ENCODE results near the gene DMBX1. TPM values are rescaled to one million over a fixed set of nuclear protein-coding genes. Genes with fewer than 3 reads are reported as not detected.

DMBX1 gene
- polyA plus RNA-seq, 4 donors: 0.01 TPM; not detected in 3

GRCh38 chr1:46525253-46525983 lies 35.8 kb downstream of the DMBX1 start:
- DNase-seq: no peak
- WGBS, 3 donors: 50 to 81% (median 71%) methylated on average over 13 of the region's 13 CpGs
- no peak for FAIRE-seq

GRCh38 chr1:46526013-46526690 lies 36.5 kb downstream of the DMBX1 start:
- DNase-seq: no peak
- peaks cover 0 to 74% (median 7%) of the 10 kb centered on the region in 3 donors for H3K27me3 ChIP-seq (ENCODE audit: control insufficient read depth in 3 of 3, insufficient read depth in 3 of 3, low read length in 3 of 3)
- no peaks in the 10 kb centered on the region for H3K9me3 ChIP-seq (ENCODE audit: control insufficient read depth in 2 of 2, insufficient read depth in 1 of 2, low read depth in 1 of 2, low read length in 1 of 2)
- peaks cover 0 to 12% (median 8%) of the 10 kb centered on the region in 3 donors for H3K4me1 ChIP-seq (ENCODE audit: control insufficient read depth in 3 of 3, insufficient read depth in 2 of 3, low read depth in 1 of 3, low read length in 2 of 3)
- H3K36me3 ChIP-seq (ENCODE audit: control insufficient read depth in 3 of 3, insufficient read depth in 2 of 3, low read depth in 1 of 3, low read length in 3 of 3): no peaks in the 10 kb centered on the region
- no peak for FAIRE-seq
- no peak overlapping the region for H3K4me3 ChIP-seq (ENCODE audit: low read depth in 1 of 3, low read length in 3 of 3)
- 39 to 61% (median 59%) methylated on average over 17 of the region's 17 CpGs for WGBS, 3 donors
- H3K27ac ChIP-seq (ENCODE audit: low read depth in 1 of 3, low read length in 2 of 3): no peak overlapping the region

More at GRCh38 chr1:46525253-46525983, 35.8 kb downstream of the DMBX1 start:
- H3K9me3 ChIP-seq (ENCODE audit: control insufficient read depth in 2 of 2, insufficient read depth in 1 of 2, low read depth in 1 of 2, low read length in 1 of 2): no peaks in the 10 kb centered on the region
- no peak overlapping the region for H3K4me3 ChIP-seq (ENCODE audit: low read depth in 1 of 3, low read length in 3 of 3)
- H3K27me3 ChIP-seq (ENCODE audit: control insufficient read depth in 3 of 3, insufficient read depth in 3 of 3, low read length in 3 of 3): peaks cover 0 to 67% (median 7%) of the 10 kb centered on the region in 3 donors
- H3K4me1 ChIP-seq (ENCODE audit: control insufficient read depth in 3 of 3, insufficient read depth in 2 of 3, low read depth in 1 of 3, low read length in 2 of 3): peaks cover 0 to 12% (median 8%) of the 10 kb centered on the region in 3 donors
- H3K27ac ChIP-seq (ENCODE audit: low read depth in 1 of 3, low read length in 2 of 3): no peak overlapping the region
- H3K36me3 ChIP-seq (ENCODE audit: control insufficient read depth in 3 of 3, insufficient read depth in 2 of 3, low read depth in 1 of 3, low read length in 3 of 3): no peaks in the 10 kb centered on the region

GRCh38 chr1:46526691-46527291 lies 37.2 kb downstream of the DMBX1 start:
- no peak overlapping the region for H3K4me3 ChIP-seq (ENCODE audit: low read depth in 1 of 3, low read length in 3 of 3)
- DNase-seq (peak; percentile 45 to 73), FAIRE-seq (no peak)
- no peaks in the 10 kb centered on the region for H3K36me3 ChIP-seq (ENCODE audit: control insufficient read depth in 3 of 3, insufficient read depth in 2 of 3, low read depth in 1 of 3, low read length in 3 of 3)
- WGBS, 3 donors: 19 to 34% (median 28%) methylated on average over 13 to 14 of the region's 14 CpGs
- no peak overlapping the region for H3K27ac ChIP-seq (ENCODE audit: low read depth in 1 of 3, low read length in 2 of 3)
- H3K27me3 ChIP-seq (ENCODE audit: control insufficient read depth in 3 of 3, insufficient read depth in 3 of 3, low read length in 3 of 3): peaks cover 0 to 79% (median 8%) of the 10 kb centered on the region in 3 donors
- H3K4me1 ChIP-seq (ENCODE audit: control insufficient read depth in 3 of 3, insufficient read depth in 2 of 3, low read depth in 1 of 3, low read length in 2 of 3): peaks cover 0 to 12% (median 8%) of the 10 kb centered on the region in 3 donors
- no peaks in the 10 kb centered on the region for H3K9me3 ChIP-seq (ENCODE audit: control insufficient read depth in 2 of 2, insufficient read depth in 1 of 2, low read depth in 1 of 2, low read length in 1 of 2)

- FAIRE-seq (no peak), DNase-seq (peak; percentile 77 to 79)
- WGBS, 3 donors: 26 to 32% (median 29%) methylated on average over 3 of the region's 3 CpGs
- Histone ChIP-seq H3K27ac (ENCODE audit: low read depth in 1 of 3, low read length in 2 of 3) (no peak overlapping the region), H3K4me3 (ENCODE audit: low read depth in 1 of 3, low read length in 3 of 3) (no peak overlapping the region), H3K27me3 (ENCODE audit: control insufficient read depth in 3 of 3, insufficient read depth in 3 of 3, low read length in 3 of 3) (peaks cover 0 to 84% (median 14%) of the 10 kb centered on the region in 3 donors), H3K4me1 (ENCODE audit: control insufficient read depth in 3 of 3, insufficient read depth in 2 of 3, low read depth in 1 of 3, low read length in 2 of 3) (peaks cover 0 to 15% (median 5%) of the 10 kb centered on the region in 3 donors), H3K36me3 (ENCODE audit: control insufficient read depth in 3 of 3, insufficient read depth in 2 of 3, low read depth in 1 of 3, low read length in 3 of 3) (no peaks in the 10 kb centered on the region), H3K9me3 (ENCODE audit: control insufficient read depth in 2 of 2, insufficient read depth in 1 of 2, low read depth in 1 of 2, low read length in 1 of 2) (no peaks in the 10 kb centered on the region)
Measured at GRCh38 chr1:46527474-46528296, 38.0 kb downstream of the DMBX1 start.

- Histone ChIP-seq H3K27ac (ENCODE audit: low read depth in 1 of 3, low read length in 2 of 3) (no peak overlapping the region), H3K27me3 (ENCODE audit: control insufficient read depth in 3 of 3, insufficient read depth in 3 of 3, low read length in 3 of 3) (peaks cover 2 to 80% (median 15%) of the 10 kb centered on the region in 3 donors), H3K4me3 (ENCODE audit: low read depth in 1 of 3, low read length in 3 of 3) (no peak overlapping the region), H3K36me3 (ENCODE audit: control insufficient read depth in 3 of 3, insufficient read depth in 2 of 3, low read depth in 1 of 3, low read length in 3 of 3) (no peaks in the 10 kb centered on the region), H3K4me1 (ENCODE audit: control insufficient read depth in 3 of 3, insufficient read depth in 2 of 3, low read depth in 1 of 3, low read length in 2 of 3) (peaks cover 0 to 17% (median 5%) of the 10 kb centered on the region in 3 donors), H3K9me3 (ENCODE audit: control insufficient read depth in 2 of 2, insufficient read depth in 1 of 2, low read depth in 1 of 2, low read length in 1 of 2) (no peaks in the 10 kb centered on the region)
- DNase-seq (no peak), FAIRE-seq (no peak)
- 33 to 36% (median 36%) methylated on average over 11 of the region's 11 CpGs for WGBS, 3 donors
Measured at GRCh38 chr1:46528297-46528955, 38.8 kb downstream of the DMBX1 start.

- no peaks in the 10 kb centered on the region for H3K9me3 ChIP-seq (ENCODE audit: control insufficient read depth in 2 of 2, insufficient read depth in 1 of 2, low read depth in 1 of 2, low read length in 1 of 2)
- peaks cover 0 to 20% (median 5%) of the 10 kb centered on the region in 3 donors for H3K4me1 ChIP-seq (ENCODE audit: control insufficient read depth in 3 of 3, insufficient read depth in 2 of 3, low read depth in 1 of 3, low read length in 2 of 3)
- FAIRE-seq: no peak
- no peak for DNase-seq
- H3K27me3 ChIP-seq (ENCODE audit: control insufficient read depth in 3 of 3, insufficient read depth in 3 of 3, low read length in 3 of 3): peaks cover 3 to 81% (median 18%) of the 10 kb centered on the region in 3 donors
- WGBS, 3 donors: 48 to 53% (median 48%) methylated on average over 4 of the region's 4 CpGs
- H3K27ac ChIP-seq (ENCODE audit: low read depth in 1 of 3, low read length in 2 of 3): no peak overlapping the region
- no peak overlapping the region for H3K4me3 ChIP-seq (ENCODE audit: low read depth in 1 of 3, low read length in 3 of 3)
- H3K36me3 ChIP-seq (ENCODE audit: control insufficient read depth in 3 of 3, insufficient read depth in 2 of 3, low read depth in 1 of 3, low read length in 3 of 3): no peaks in the 10 kb centered on the region
Measured at GRCh38 chr1:46529031-46529630, 39.5 kb downstream of the DMBX1 start.

- no peaks in the 10 kb centered on the region for H3K9me3 ChIP-seq (ENCODE audit: control insufficient read depth in 2 of 2, insufficient read depth in 1 of 2, low read depth in 1 of 2, low read length in 1 of 2)
- no peak overlapping the region for H3K4me3 ChIP-seq (ENCODE audit: low read depth in 1 of 3, low read length in 3 of 3)
- no peaks in the 10 kb centered on the region for H3K36me3 ChIP-seq (ENCODE audit: control insufficient read depth in 3 of 3, insufficient read depth in 2 of 3, low read depth in 1 of 3, low read length in 3 of 3)
- DNase-seq (no peak), FAIRE-seq (no peak)
- WGBS, 3 donors: 53 to 72% (median 56%) methylated on average over 3 of the region's 3 CpGs
- no peak overlapping the region for H3K27ac ChIP-seq (ENCODE audit: low read depth in 1 of 3, low read length in 2 of 3)
- peaks cover 0 to 20% (median 5%) of the 10 kb centered on the region in 3 donors for H3K4me1 ChIP-seq (ENCODE audit: control insufficient read depth in 3 of 3, insufficient read depth in 2 of 3, low read depth in 1 of 3, low read length in 2 of 3)
- peaks cover 3 to 80% (median 20%) of the 10 kb centered on the region in 3 donors for H3K27me3 ChIP-seq (ENCODE audit: control insufficient read depth in 3 of 3, insufficient read depth in 3 of 3, low read length in 3 of 3)
Measured at GRCh38 chr1:46530311-46530710, 40.7 kb downstream of the DMBX1 start.

All from small intestine (tissue), 7 donors.